Right renal cortex interstitium (tissue), 3 donors: ENCODE results near the gene MCF2L. TPM values are rescaled to one million over a fixed set of nuclear protein-coding genes. Genes with fewer than 3 reads are reported as not detected.

Source experiments
- DNase-seq, 3 donors: peaks; one replicate each; pipeline ENCODE4 v3.0.0-alpha.2; 2013; ENCODE audit warnings: low read depth in 3 of 3, low spot score in 2 of 3
- polyA plus RNA-seq, 3 donors: library from polyadenylated mRNA; unstranded; fragments of 120-200 nt; gene quantifications; one replicate each; pipeline ENCODE4 v1.2.1, GENCODE V29; 2013; ENCODE audit not compliant: insufficient read length in 3 of 3

The MCF2L gene
- polyA plus RNA-seq, 3 donors, result 22.3 to 26.3 (median 26.2) TPM

DNA sequence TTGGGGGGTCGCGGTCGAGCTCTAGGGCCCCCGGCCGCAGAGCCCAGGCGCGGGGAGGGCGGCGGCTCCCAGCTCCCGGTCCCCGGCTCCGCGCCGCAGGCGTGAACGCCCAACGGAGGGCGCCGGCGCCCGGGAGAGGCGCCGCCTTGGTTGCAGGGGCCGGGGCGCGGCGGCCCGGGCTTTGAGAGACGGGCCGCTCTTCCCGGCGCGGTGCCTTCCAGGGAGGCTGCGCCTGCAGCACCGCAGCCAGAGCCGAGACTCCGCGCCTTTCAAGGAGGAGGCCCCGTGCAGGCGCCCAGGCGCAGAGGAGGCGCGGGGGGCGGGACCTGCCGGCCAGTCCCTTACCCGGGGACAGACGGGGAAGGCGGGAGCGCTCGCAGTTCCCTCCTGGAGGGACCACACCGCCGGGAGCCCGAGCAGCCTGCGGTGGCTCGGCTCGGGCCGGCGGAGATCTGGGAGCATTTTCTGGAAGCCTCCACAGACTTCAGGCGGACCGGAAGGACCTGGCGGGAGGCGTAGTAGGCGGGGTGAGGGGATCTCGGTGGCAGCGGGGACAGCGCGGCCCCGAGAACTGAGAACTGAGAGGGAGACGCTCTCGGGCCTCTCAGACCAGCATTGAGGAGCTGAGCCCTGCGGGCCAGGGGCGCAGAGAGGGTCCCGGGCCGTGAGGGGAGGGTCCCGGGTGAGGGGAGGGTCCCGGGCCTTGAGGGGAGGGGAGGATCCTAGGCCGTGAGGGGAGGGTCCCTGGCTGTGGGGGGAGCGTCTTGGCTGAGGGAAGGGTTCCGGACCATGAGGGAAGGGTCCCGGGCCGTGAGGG lies 25.5 kb upstream of the MCF2L start:
- no peak for DNase-seq

GRCh38 chr13:112947796-112948195 lies 21.2 kb upstream of the MCF2L start:
- DNase-seq, result no peak

DNA sequence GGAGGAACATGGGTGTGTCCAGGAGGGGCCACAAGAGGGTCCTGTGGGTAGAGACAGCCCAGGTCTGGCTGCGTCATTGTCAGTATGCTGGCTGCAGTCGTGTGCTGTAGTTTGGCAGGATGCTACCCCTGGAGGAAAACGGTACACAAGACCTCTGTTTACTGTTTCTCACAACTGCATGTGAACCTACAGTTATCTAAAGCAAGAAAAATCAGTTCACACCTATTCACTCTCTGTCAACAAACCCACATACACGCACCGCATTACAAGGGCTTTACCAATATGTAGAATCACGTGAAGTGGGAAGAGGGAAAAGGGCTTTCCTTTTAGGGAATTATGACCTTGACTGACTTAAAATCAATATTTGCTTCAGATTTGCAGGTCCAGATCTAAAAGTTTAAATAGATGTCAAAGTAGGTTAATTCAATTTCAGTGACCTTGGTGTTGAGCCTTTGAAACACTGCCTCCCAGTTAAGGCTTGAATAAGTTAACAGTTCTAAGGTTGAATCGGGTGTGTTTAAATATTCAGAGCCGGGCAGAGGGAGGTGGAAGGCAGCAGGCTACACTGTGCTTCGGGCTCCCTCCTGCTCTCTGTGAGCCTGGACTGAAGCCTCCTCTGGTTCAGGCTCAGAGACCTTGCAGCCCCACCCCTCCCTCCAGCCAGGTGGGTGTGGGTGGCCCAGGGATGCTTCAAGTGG lies 17.2 kb upstream of the MCF2L start:
- no peak for DNase-seq

DNA sequence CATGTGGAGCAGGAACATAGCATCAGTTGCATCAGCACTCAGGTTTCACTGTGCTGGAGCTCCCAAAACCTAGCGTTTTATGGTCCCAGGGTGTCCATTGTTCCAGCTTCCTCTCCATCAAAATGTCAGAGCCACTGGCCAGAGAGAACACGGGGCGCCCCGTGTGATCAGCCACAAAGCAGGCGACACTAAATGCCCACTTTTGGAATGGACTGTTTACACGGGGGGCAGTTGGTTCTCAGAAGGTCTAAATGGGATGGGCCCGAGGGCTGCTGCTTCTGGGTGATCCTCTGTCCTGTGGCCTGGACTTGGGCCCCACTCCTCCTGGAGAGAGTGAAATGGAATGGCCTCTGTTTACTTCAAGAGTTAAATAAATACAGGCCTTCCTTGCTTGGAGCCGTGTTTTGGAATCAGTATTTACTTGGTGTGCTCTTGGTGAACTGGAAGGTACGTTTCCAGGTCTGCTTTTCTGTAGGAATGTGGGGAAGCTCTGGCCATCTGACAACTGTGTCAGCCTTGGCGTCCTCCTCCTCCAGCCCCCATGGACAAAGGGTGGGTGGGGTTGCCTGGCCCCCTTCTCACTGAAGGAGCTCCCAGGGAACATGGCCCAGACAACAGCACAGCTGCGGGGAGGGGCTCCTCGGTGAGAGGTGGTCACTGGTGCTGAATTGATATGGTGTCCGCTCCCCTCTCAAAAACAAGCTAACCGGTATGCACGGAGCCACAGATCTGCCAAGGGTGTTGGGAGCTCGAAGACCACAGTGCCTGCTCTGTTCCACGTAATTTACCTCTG lies 16.1 kb upstream of the MCF2L start:
- DNase-seq, result no peak

DNA sequence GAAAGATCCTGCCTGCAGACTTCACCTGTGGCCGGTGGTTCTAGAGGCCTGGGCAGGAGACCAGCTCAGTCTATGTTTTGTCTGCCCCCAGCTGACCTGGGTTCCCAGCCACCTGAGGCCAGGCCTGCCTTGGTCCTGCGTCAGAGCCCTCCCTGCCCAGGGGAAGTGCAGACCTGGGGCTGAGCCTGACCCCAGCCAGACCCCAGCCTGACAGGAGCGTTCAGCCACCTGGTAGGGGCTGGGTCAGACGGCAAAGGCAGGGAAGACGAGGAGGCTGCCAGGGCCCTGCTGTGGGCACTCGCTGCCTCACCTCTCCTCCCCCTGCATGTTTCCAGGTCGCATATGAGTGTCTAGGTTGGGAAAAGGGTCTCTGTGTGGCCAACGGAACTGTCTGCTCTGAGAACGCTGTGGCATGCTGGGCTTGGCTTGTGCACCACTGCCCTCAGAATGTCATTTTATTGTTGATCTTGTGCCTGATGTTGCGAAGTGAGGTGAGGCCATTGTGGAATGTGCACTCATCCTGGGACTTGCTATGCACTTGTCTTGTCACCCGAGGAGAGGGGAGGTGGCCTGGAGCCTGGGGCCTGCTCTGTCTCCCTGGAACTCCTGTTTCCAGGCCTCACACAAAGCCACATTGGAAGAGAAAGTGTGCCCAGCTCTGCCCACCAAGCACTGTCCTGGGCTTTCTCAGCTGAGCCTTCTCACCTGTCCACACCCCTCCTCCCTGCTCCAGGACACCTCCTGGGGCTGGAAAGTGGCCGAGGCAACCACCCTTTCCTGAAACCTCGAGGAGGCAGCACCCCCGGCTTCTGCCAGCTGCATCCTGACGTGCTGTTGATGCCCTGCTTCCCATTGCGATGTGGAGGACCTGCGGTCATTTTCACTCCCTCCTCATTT lies 15.2 kb upstream of the MCF2L start:
- no peak for DNase-seq

GRCh38 chr13:112954488-112955270 lies 14.3 kb upstream of the MCF2L start:
- no peak for DNase-seq

- DNase-seq, result no peak
These were observed 13.6 kb upstream of the MCF2L start for GRCh38 chr13:112955271-112955937.

DNA sequence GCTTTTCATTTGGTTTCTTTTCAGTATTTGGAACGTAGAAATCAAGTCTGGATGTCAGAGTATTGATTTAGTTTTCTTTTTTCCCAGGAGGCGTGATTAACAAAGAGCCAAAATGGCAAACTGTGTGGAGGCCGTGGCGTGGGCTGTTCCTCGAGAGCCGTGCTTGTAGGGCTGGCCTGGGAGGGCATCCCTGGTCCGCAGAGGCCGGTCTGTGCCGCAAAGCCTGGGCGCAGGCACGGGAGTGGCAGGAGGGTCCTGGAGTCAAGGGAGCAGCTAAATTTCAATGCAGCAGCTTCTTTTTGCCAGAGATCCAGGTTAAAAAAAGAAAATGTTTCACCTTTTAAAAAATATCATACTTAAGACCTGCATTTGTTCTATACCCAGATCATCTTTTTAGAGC lies 13.1 kb upstream of the MCF2L start:
- DNase-seq, result no peak

- no peak for DNase-seq
These were observed 12.3 kb upstream of the MCF2L start for GRCh38 chr13:112956571-112957294.

- no peak for DNase-seq
These were observed 11.7 kb upstream of the MCF2L start for GRCh38 chr13:112957295-112957677.

GRCh38 chr13:112958127-112958989 lies 10.7 kb upstream of the MCF2L start:
- DNase-seq, result no peak

- DNase-seq, result no peak
These were observed 9.8 kb upstream of the MCF2L start for GRCh38 chr13:112959206-112959605.

- no peak for DNase-seq
These were observed 9.1 kb upstream of the MCF2L start for GRCh38 chr13:112959701-112960542.

- no peak for DNase-seq
These were observed 8.3 kb upstream of the MCF2L start for GRCh38 chr13:112960706-112961105.

GRCh38 chr13:112961457-112962369 lies 7.3 kb upstream of the MCF2L start:
- DNase-seq, result no peak

DNA sequence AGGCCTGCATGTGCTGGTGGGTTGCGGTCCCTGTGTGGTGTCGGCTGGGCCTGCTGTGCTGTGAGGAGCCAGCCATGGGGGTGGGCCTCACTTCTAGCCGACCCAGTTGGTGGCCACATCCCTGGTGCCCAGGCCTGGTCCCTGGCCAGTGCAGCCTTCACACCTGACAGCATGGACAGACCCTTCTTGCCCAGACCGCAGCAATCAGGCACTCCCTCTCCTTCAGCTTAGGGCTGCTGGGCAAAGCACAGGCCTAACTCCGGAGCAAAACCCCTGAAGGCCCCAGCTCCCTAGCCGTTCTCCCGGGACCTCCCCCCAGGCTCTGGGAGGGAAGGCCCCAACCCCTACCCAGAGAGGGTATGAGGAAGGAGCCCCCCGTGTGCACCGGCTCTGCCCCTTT lies 6.6 kb upstream of the MCF2L start:
- no peak for DNase-seq
